Fibroblast of lung (primary cell): ENCODE measurements around the gene PLSCR4.
"Not testable (repeated sequence)": the region's sequence is repeated elsewhere in the genome, so short reads cannot be mapped to it uniquely, and the experiment has no call there.

Source experiments
- CTCF ChIP-seq, 2 donors: IDR thresholded peaks in 1 of 2; conservative IDR thresholded peaks in 1 of 2; 1 replicate in 1 of 2; 2 replicates in 1 of 2; pipeline ENCODE4 v1.5.1; 2011 to 2012; ENCODE audit warnings: low read length in 2 of 2, control low read depth in 1 of 2, inconsistent platforms in 1 of 2, low read depth in 1 of 2, mild to moderate bottlenecking in 1 of 2
- EZH2 ChIP-seq: IDR thresholded peaks from 2 replicates; pipeline ENCODE4 v1.5.1; 2012; ENCODE audit warnings: low read length, control low read depth, mild to moderate bottlenecking; ENCODE audit errors: missing control alignments

GRCh38 chr3:146225458-146225857, 25.4 kb downstream of the PLSCR4 start:
- TF ChIP-seq CTCF (conservative IDR thresholded peaks at IDR 0.05 in 1 of 2, IDR thresholded peaks at IDR 0.05 in 1 of 2; ENCODE audit: low read depth in 1 of 2, low read length in 2 of 2); EZH2: not testable (repeated sequence)
